CD4-positive, alpha-beta T cell (primary cell): ENCODE measurements around the gene SLC5A12. TPM values are rescaled to one million over a fixed set of nuclear protein-coding genes. Genes with fewer than 3 reads are reported as not detected.

Experiments
- ATAC-seq: fragments of 200-7000 bp; cut with Tn5 transposase; one replicate; pipeline ENCODE4 v1.10.0; 2022; ENCODE audit warnings: mild to moderate bottlenecking; ENCODE audit not compliant: poor library complexity
- CTCF ChIA-PET: fragments of 350-600 bp; sonication (Branson Sonifier 250); formaldehyde crosslinking; loops from one replicate; lab custom pipeline; 2021; ENCODE audit warnings: antibody characterized with exemption, inconsistent platforms; lab: Charles Lee
- POLR2A ChIA-PET: fragments of 350-600 bp; sonication (Branson Sonifier 250); formaldehyde crosslinking; loops from one replicate; lab custom pipeline; 2021; ENCODE audit warnings: antibody characterized with exemption, inconsistent platforms; lab: Charles Lee
- DNase-seq, 14 experiments: peaks; one replicate each; pipeline ENCODE4 v3.0.0-alpha.2; 2013 to 2020; ENCODE audit warnings: mixed read lengths in 2 of 14
- H3K27ac ChIP-seq, 2 donors: one replicate each; pipeline versions ENCODE4 v1.5.1 to v1.7.0; 2013; ENCODE audit warnings: low read length in 2 of 2, low read depth in 1 of 2, mild to moderate bottlenecking in 1 of 2
- H3K27me3 ChIP-seq, 2 experiments: 1 replicate in 1 of 2; 2 replicates in 1 of 2; pipeline versions ENCODE4 v1.6.1 to v1.7.0; 2013; ENCODE audit warnings: low read length in 2 of 2, control low read depth in 1 of 2, mild to moderate bottlenecking in 1 of 2, moderate library complexity in 1 of 2; ENCODE audit not compliant: insufficient read depth in 2 of 2, control insufficient read depth in 1 of 2
- H3K36me3 ChIP-seq: one replicate; pipeline ENCODE4 v1.6.1; 2013; ENCODE audit warnings: low read length, control low read depth; ENCODE audit not compliant: insufficient read depth
- H3K4me1 ChIP-seq: one replicate; pipeline ENCODE4 v1.6.1; 2013; ENCODE audit warnings: low read length, control low read depth; ENCODE audit not compliant: insufficient read depth
- H3K4me3 ChIP-seq: one replicate; pipeline ENCODE4 v1.5.1; 2013; ENCODE audit warnings: mild to moderate bottlenecking, low read length, moderate library complexity
- H3K9me3 ChIP-seq, 2 experiments: 1 replicate in 1 of 2; 2 replicates in 1 of 2; pipeline versions ENCODE4 v1.6.1 to v1.7.0; 2013; ENCODE audit warnings: low read length in 2 of 2, mild to moderate bottlenecking in 2 of 2, control low read depth in 1 of 2, moderate library complexity in 1 of 2; ENCODE audit not compliant: control insufficient read depth in 1 of 2, insufficient read depth in 1 of 2
- H3K27ac Mint-ChIP-seq: one replicate; pipeline ENCODE4 v1.8.0; 2020; ENCODE audit warnings: mixed read lengths
- H3K27me3 Mint-ChIP-seq: one replicate; pipeline ENCODE4 v1.8.0; 2021; ENCODE audit warnings: mixed read lengths
- H3K36me3 Mint-ChIP-seq: one replicate; pipeline ENCODE4 v1.8.0; 2021; ENCODE audit warnings: low read depth, mixed read lengths
- H3K4me1 Mint-ChIP-seq: one replicate; pipeline ENCODE4 v1.8.0; 2021; ENCODE audit warnings: low read depth, mixed read lengths
- H3K4me3 Mint-ChIP-seq: one replicate; pipeline ENCODE4 v1.8.0; 2020; ENCODE audit warnings: mild to moderate bottlenecking, mixed read lengths
- H3K9me3 Mint-ChIP-seq: one replicate; pipeline ENCODE4 v1.8.0; 2020; ENCODE audit warnings: mixed read lengths
- CTCF ChIP-seq: fragments of 200-600 bp; IDR thresholded peaks from one replicate; pipeline ENCODE4 v1.8.0; 2022; ENCODE audit warnings: antibody characterized with exemption, mild to moderate bottlenecking
- intact Hi-C, 2 experiments: fragments of 100-400 bp; cut with DNase I in 1 of 2; cut with micrococcal nuclease in 1 of 2; formaldehyde crosslinking; loops; one replicate each; pipeline versions ENCODE4 v1.15.1 to v1.9.0; 2023 to 2025; cut with DNase I, micrococcal nuclease
- polyA plus RNA-seq, 2 donors: library from polyadenylated mRNA; unstranded; fragments of 120-200 nt; gene quantifications; one replicate each; pipeline ENCODE4 v1.2.1, GENCODE V29; 2013
- total RNA-seq, 174 experiments: library from RNA in 2 of 174; stranded (reverse) in 2 of 174; gene quantifications; one replicate each; pipeline ENCODE4 v1.2.3 and lab custom pipeline; 2021 to 2026

SLC5A12 gene, protein sequence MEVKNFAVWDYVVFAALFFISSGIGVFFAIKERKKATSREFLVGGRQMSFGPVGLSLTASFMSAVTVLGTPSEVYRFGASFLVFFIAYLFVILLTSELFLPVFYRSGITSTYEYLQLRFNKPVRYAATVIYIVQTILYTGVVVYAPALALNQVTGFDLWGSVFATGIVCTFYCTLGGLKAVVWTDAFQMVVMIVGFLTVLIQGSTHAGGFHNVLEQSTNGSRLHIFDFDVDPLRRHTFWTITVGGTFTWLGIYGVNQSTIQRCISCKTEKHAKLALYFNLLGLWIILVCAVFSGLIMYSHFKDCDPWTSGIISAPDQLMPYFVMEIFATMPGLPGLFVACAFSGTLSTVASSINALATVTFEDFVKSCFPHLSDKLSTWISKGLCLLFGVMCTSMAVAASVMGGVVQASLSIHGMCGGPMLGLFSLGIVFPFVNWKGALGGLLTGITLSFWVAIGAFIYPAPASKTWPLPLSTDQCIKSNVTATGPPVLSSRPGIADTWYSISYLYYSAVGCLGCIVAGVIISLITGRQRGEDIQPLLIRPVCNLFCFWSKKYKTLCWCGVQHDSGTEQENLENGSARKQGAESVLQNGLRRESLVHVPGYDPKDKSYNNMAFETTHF
- total RNA-seq (not detected), total RNA-seq (lab: John Stamatoyannopoulos, UW) (0 to 0.16 (median 0) reads per million in 172 experiments)
- not detected for polyA plus RNA-seq (2013, experiment 1 of 2)
- polyA plus RNA-seq (2013, experiment 2 of 2): 0.07 TPM

- Histone ChIP-seq H3K36me3 (no peaks in the 10 kb centered on the region), H3K27me3 (no peaks in the 10 kb centered on the region), H3K4me1 (no peaks in the 10 kb centered on the region), H3K9me3 (peaks cover 0 to 12% of the 10 kb centered on the region in 2 experiments), H3K4me3 (no peak within 1 kb of the TSS), H3K27ac (no peak within 1 kb of the TSS)
- ChIA-PET POLR2A (no interaction called here), CTCF (interaction anchor here (1.2 kb wide), 1 partner anchor 8 kb away, joined by 3 read pairs; no protein-coding TSS in a partner anchor)
- Mint-ChIP-seq H3K4me1 (no peaks in the 10 kb centered on the region), H3K27ac (no peak within 1 kb of the TSS), H3K4me3 (no peak within 1 kb of the TSS), H3K27me3 (no peaks in the 10 kb centered on the region), H3K36me3 (no peaks in the 10 kb centered on the region), H3K9me3 (peaks cover 3% of the 10 kb centered on the region)
- no peak for TF ChIP-seq CTCF
- intact Hi-C loops: no loop called here
- ATAC-seq (no peak), DNase-seq (no peak)
Measured at GRCh38 chr11:26721948-26722475, at the start of gene SLC5A12. SLC5A12 (minus strand) TSS chr11:26722060; CDS start chr11:26721714, 346 bp downstream.

DNA sequence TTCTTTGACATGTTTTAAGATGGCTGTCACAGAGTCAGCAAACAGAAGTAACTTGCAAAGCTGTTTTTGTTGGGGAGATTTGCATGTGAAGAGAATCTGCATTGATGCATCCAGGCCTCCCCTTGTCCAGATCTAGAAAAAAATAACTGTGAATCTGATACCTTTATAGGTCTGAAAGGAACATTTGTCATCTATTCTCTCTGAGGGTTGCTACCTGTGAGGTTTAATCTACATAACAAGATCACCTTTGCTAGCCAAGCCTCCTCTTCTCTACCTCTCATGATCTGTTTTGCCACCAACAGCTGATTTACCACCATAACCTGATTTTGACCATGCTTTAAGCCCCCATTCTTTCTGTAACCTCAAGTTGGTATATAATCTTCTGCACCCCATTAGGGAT is 47.2 kb upstream of the SLC5A12 start:
- Mint-ChIP-seq H3K4me3 (no peak overlapping the region), H3K27ac (no peak overlapping the region), H3K9me3 (peaks cover 3% of the 10 kb centered on the region), H3K27me3 (no peaks in the 10 kb centered on the region), H3K4me1 (no peaks in the 10 kb centered on the region), H3K36me3 (no peaks in the 10 kb centered on the region)
- Histone ChIP-seq H3K9me3 (peaks cover 0 to 3% of the 10 kb centered on the region in 2 experiments), H3K4me1 (no peaks in the 10 kb centered on the region), H3K4me3 (no peak overlapping the region), H3K36me3 (no peaks in the 10 kb centered on the region), H3K27ac (no peak overlapping the region), H3K27me3 (no peaks in the 10 kb centered on the region)
- CTCF ChIA-PET: no interaction called here
- TF ChIP-seq CTCF: no peak
- no peak for DNase-seq
- intact Hi-C loops: no loop called here
- no peak for ATAC-seq
- POLR2A ChIA-PET: no interaction called here

GRCh38 chr11:26767060-26767459 is 45.2 kb upstream of the SLC5A12 start:
- no peaks in the 10 kb centered on the region for H3K36me3 ChIP-seq
- no peaks in the 10 kb centered on the region for H3K27me3 ChIP-seq
- ATAC-seq (no peak), DNase-seq (no peak)
- Mint-ChIP-seq H3K27me3 (no peaks in the 10 kb centered on the region), H3K4me3 (no peak overlapping the region), H3K9me3 (peaks cover 3% of the 10 kb centered on the region), H3K27ac (no peak overlapping the region), H3K36me3 (no peaks in the 10 kb centered on the region), H3K4me1 (no peaks in the 10 kb centered on the region)
- peaks cover 0 to 3% of the 10 kb centered on the region in 2 experiments for H3K9me3 ChIP-seq
- intact Hi-C loops: no loop called here
- no peak for TF ChIP-seq CTCF
- no peak overlapping the region for H3K27ac ChIP-seq
- CTCF ChIA-PET: no interaction called here
- no peaks in the 10 kb centered on the region for H3K4me1 ChIP-seq
- no peak overlapping the region for H3K4me3 ChIP-seq
- POLR2A ChIA-PET: no interaction called here
